Suprapubic skin (tissue), 4 donors: Measurements from ENCODE around the gene MINK1. TPM values are rescaled to one million over a fixed set of nuclear protein-coding genes. Genes with fewer than 3 reads are reported as not detected.

Experiments used
- DNase-seq, 2 donors: peaks; one replicate each; pipeline ENCODE4 v3.0.0-alpha.2; 2019; ENCODE audit warnings: low spot score in 2 of 2
- H3K27ac ChIP-seq: fragments of 200-600 bp; sonication (generic); one replicate; pipeline ENCODE4 v1.5.1; 2019
- H3K27me3 ChIP-seq: fragments of 200-600 bp; sonication (generic); one replicate; pipeline ENCODE4 v1.5.1; 2019
- H3K36me3 ChIP-seq: fragments of 200-600 bp; sonication (generic); one replicate; pipeline ENCODE4 v1.5.1; 2019
- H3K4me1 ChIP-seq: fragments of 200-600 bp; sonication (generic); one replicate; pipeline ENCODE4 v1.5.1; 2019
- H3K4me3 ChIP-seq: fragments of 200-600 bp; sonication (generic); one replicate; pipeline ENCODE4 v1.5.1; 2019; ENCODE audit warnings: mild to moderate bottlenecking
- H3K9me3 ChIP-seq: fragments of 200-600 bp; sonication (generic); one replicate; pipeline ENCODE4 v1.5.1; 2019
- CTCF ChIP-seq, 2 donors: fragments of 200-600 bp in 1 of 2; fragments of 450-650 bp in 1 of 2; sonication (generic) in 1 of 2; IDR thresholded peaks; one replicate each; pipeline ENCODE4 v1.5.1; 2016 to 2019; ENCODE audit warnings: antibody characterized with exemption in 2 of 2, mild to moderate bottlenecking in 1 of 2, moderate library complexity in 1 of 2
- EP300 ChIP-seq: sonication (generic); formaldehyde crosslinking; IDR thresholded peaks from one replicate; pipeline ENCODE4 v1.6.1; 2017; ENCODE audit warnings: antibody characterized with exemption
- POLR2A ChIP-seq, 2 donors: fragments of 450-650 bp; IDR thresholded peaks; one replicate each; pipeline ENCODE4 v1.6.1; 2017; ENCODE audit warnings: antibody characterized with exemption in 2 of 2, mild to moderate bottlenecking in 2 of 2, moderate library complexity in 2 of 2
- POLR2AphosphoS5 ChIP-seq, 3 donors: sonication (generic); formaldehyde crosslinking; IDR thresholded peaks; one replicate each; pipeline ENCODE4 v1.6.1; 2017; ENCODE audit warnings: antibody characterized with exemption in 3 of 3
- WGBS: methylation state at CpG from one replicate; pipeline ENCODE4 v1.1.5; 2018; 5-methylcytosine and 5-hydroxymethylcytosine counted together
- total RNA-seq, 4 donors: library from RNA; depleted of rRNA; stranded (reverse); fragments of >200 nt; gene quantifications; one replicate each; pipeline ENCODE4 v1.1.0, GENCODE V29; 2016

MINK1 gene
- total RNA-seq, 4 donors from 2014 or later: 141 to 352 (median 169) TPM

- DNase-seq: no peak
- Histone ChIP-seq H3K27ac (peak overlapping the region; percentile 42), H3K36me3 (no peaks in the 10 kb centered on the region), H3K27me3 (no peaks in the 10 kb centered on the region), H3K4me1 (peaks cover 78% of the 10 kb centered on the region), H3K9me3 (no peaks in the 10 kb centered on the region), H3K4me3 (no peak overlapping the region)
- 70% methylated on average over 3 of the region's 3 CpGs for WGBS
- TF ChIP-seq POLR2AphosphoS5 (IDR thresholded peaks at IDR 0.05) (no peak), CTCF (IDR thresholded peaks at IDR 0.05) (no peak), EP300 (no peak), POLR2A (IDR thresholded peaks at IDR 0.05) (no peak)
Measured at GRCh38 chr17:4838309-4838785, 5.2 kb downstream of the MINK1 start.

- Histone ChIP-seq H3K27me3 (no peaks in the 10 kb centered on the region), H3K36me3 (no peaks in the 10 kb centered on the region), H3K4me3 (no peak overlapping the region), H3K27ac (no peak overlapping the region), H3K9me3 (no peaks in the 10 kb centered on the region), H3K4me1 (peaks cover 76% of the 10 kb centered on the region)
- DNase-seq: no peak
- 84% methylated on average over 8 of the region's 8 CpGs for WGBS
- TF ChIP-seq CTCF (IDR thresholded peaks at IDR 0.05): no peak
- TF ChIP-seq POLR2A (IDR thresholded peaks at IDR 0.05): no peak
- no peak for TF ChIP-seq POLR2AphosphoS5 (IDR thresholded peaks at IDR 0.05)
- TF ChIP-seq EP300: no peak
Measured at GRCh38 chr17:4839221-4839620, 6.1 kb downstream of the MINK1 start.

GRCh38 chr17:4839965-4840892 is 7.1 kb downstream of the MINK1 start:
- Histone ChIP-seq H3K4me3 (no peak overlapping the region), H3K27me3 (no peaks in the 10 kb centered on the region), H3K36me3 (no peaks in the 10 kb centered on the region), H3K27ac (no peak overlapping the region), H3K4me1 (peaks cover 66% of the 10 kb centered on the region), H3K9me3 (no peaks in the 10 kb centered on the region)
- DNase-seq: no peak
- 70% methylated on average over 8 of the region's 8 CpGs for whole genome bisulfite sequencing
- no peak for TF ChIP-seq EP300
- TF ChIP-seq POLR2A (IDR thresholded peaks at IDR 0.05): no peak
- TF ChIP-seq CTCF (IDR thresholded peaks at IDR 0.05): no peak
- TF ChIP-seq POLR2AphosphoS5 (IDR thresholded peaks at IDR 0.05): no peak

GRCh38 chr17:4840893-4841242 is 7.7 kb downstream of the MINK1 start:
- no peak overlapping the region for H3K27ac ChIP-seq
- 90% methylated on average over 10 of the region's 10 CpGs for WGBS
- H3K36me3 ChIP-seq: no peaks in the 10 kb centered on the region
- no peaks in the 10 kb centered on the region for H3K9me3 ChIP-seq
- H3K27me3 ChIP-seq: no peaks in the 10 kb centered on the region
- no peak for DNase-seq
- TF ChIP-seq POLR2A (IDR thresholded peaks at IDR 0.05): no peak
- H3K4me3 ChIP-seq: no peak overlapping the region
- H3K4me1 ChIP-seq: peaks cover 64% of the 10 kb centered on the region

- no peaks in the 10 kb centered on the region for H3K36me3 ChIP-seq
- no peak for TF ChIP-seq EP300
- TF ChIP-seq POLR2AphosphoS5 (IDR thresholded peaks at IDR 0.05): no peak
- no peak for TF ChIP-seq POLR2A (IDR thresholded peaks at IDR 0.05)
- no peak for TF ChIP-seq CTCF (IDR thresholded peaks at IDR 0.05)
- H3K27me3 ChIP-seq: no peaks in the 10 kb centered on the region
- no peak for DNase-seq
- H3K4me3 ChIP-seq: no peak overlapping the region
- 91% methylated on average over 3 of the region's 3 CpGs for WGBS
- H3K4me1 ChIP-seq: peaks cover 66% of the 10 kb centered on the region
- no peak overlapping the region for H3K27ac ChIP-seq
- H3K9me3 ChIP-seq: no peaks in the 10 kb centered on the region
Measured at GRCh38 chr17:4842376-4842775, 9.2 kb downstream of the MINK1 start.
